HG03439 (cell line): ENCODE results near the gene CYP2U1.
"Not testable (repeated sequence)": the region's sequence is repeated elsewhere in the genome, so short reads cannot be mapped to it uniquely, and the experiment has no call there.

Source experiments
- ATAC-seq: cut with Tn5 transposase; IDR thresholded peaks from one replicate; pipeline ENCODE4 v1.9.1; 2021; ENCODE audit warnings: mild to moderate bottlenecking, moderate library complexity; ENCODE audit not compliant: unreplicated experiment

The CYP2U1 gene

GRCh38 chr4:107930821-107931774 lies at the start of gene CYP2U1:
CYP2U1 (plus strand) TSS chr4:107931549; CDS start chr4:107931644, 95 bp downstream.
- peak; percentile 95 for ATAC-seq

GRCh38 chr4:107885865-107886264 lies 45.5 kb upstream of the CYP2U1 start:
- no peak for ATAC-seq

- ATAC-seq = no peak
Measured at GRCh38 chr4:107888237-107888636, 43.1 kb upstream of the CYP2U1 start.

GRCh38 chr4:107890779-107891178 lies 40.6 kb upstream of the CYP2U1 start:
- ATAC-seq = no peak

- no peak for ATAC-seq
Measured at GRCh38 chr4:107891299-107891698, 40.0 kb upstream of the CYP2U1 start.

- no peak for ATAC-seq
Measured at GRCh38 chr4:107893171-107894137, 37.9 kb upstream of the CYP2U1 start.

GRCh38 chr4:107894138-107894603 lies 37.2 kb upstream of the CYP2U1 start:
- ATAC-seq = no peak

GRCh38 chr4:107896158-107896645 lies 35.1 kb upstream of the CYP2U1 start:
- no peak for ATAC-seq

GRCh38 chr4:107896646-107897045 lies 34.7 kb upstream of the CYP2U1 start:
- no peak for ATAC-seq

GRCh38 chr4:107897823-107898222 lies 33.5 kb upstream of the CYP2U1 start:
- no peak for ATAC-seq

- no peak for ATAC-seq
Measured at GRCh38 chr4:107900067-107900466, 31.3 kb upstream of the CYP2U1 start.

- ATAC-seq = no peak
Measured at GRCh38 chr4:107900508-107900907, 30.8 kb upstream of the CYP2U1 start.

GRCh38 chr4:107901213-107901934 lies 30.0 kb upstream of the CYP2U1 start:
- no peak for ATAC-seq

GRCh38 chr4:107902715-107903114 lies 28.6 kb upstream of the CYP2U1 start:
- no peak for ATAC-seq

- ATAC-seq = not testable (repeated sequence)
Measured at GRCh38 chr4:107905082-107905481, 26.3 kb upstream of the CYP2U1 start.

GRCh38 chr4:107906458-107907100 lies 24.8 kb upstream of the CYP2U1 start:
- ATAC-seq = no peak

- no peak for ATAC-seq
Measured at GRCh38 chr4:107908377-107908776, 23.0 kb upstream of the CYP2U1 start.

GRCh38 chr4:107913283-107913899 lies 18.0 kb upstream of the CYP2U1 start:
- peak; percentile 89 for ATAC-seq

GRCh38 chr4:107915220-107915619 lies 16.1 kb upstream of the CYP2U1 start:
- no peak for ATAC-seq
